Hematopoietic multipotent progenitor cell treated with erythropoietin and hydrocortisone succinate and interleukin-3 and kit ligand, for 6 days (in vitro differentiated cells): Measurements from ENCODE around the gene WNT7B.
A peak's percentile ranks its signal among the peaks of the same experiment; 100 is the strongest.

Experiments
- DNase-seq: peaks from one replicate; pipeline ENCODE4 v3.0.0-alpha.2; 2015

The WNT7B gene

GRCh38 chr22:45969801-45970470 is 7.0 kb downstream of the WNT7B start:
- no peak for DNase-seq

GRCh38 chr22:45969414-45969799 is 7.6 kb downstream of the WNT7B start:
- DNase-seq: no peak

GRCh38 chr22:45968751-45969413 is 8.1 kb downstream of the WNT7B start:
- no peak for DNase-seq

GRCh38 chr22:45968003-45968650 is 8.8 kb downstream of the WNT7B start:
- DNase-seq: no peak

GRCh38 chr22:45966895-45967365 is 10.0 kb downstream of the WNT7B start:
- DNase-seq: no peak

GRCh38 chr22:45966320-45966894 is 10.6 kb downstream of the WNT7B start:
- DNase-seq: peak; percentile 43

GRCh38 chr22:45965563-45965962 is 11.4 kb downstream of the WNT7B start:
- DNase-seq: no peak

- DNase-seq: no peak
These were observed 11.9 kb downstream of the WNT7B start for GRCh38 chr22:45964926-45965527.

GRCh38 chr22:45964372-45964771 is 12.6 kb downstream of the WNT7B start:
- no peak for DNase-seq

- no peak for DNase-seq
These were observed 13.1 kb downstream of the WNT7B start for GRCh38 chr22:45963821-45964220.

GRCh38 chr22:45962756-45963324 is 14.1 kb downstream of the WNT7B start:
- no peak for DNase-seq

- no peak for DNase-seq
These were observed 14.6 kb downstream of the WNT7B start for GRCh38 chr22:45962434-45962718.

GRCh38 chr22:45961679-45962433 is 15.1 kb downstream of the WNT7B start:
- DNase-seq: no peak

GRCh38 chr22:45960477-45961386 is 16.2 kb downstream of the WNT7B start:
- DNase-seq: no peak

- DNase-seq: no peak
These were observed 17.1 kb downstream of the WNT7B start for GRCh38 chr22:45959719-45960476.

GRCh38 chr22:45958971-45959370 is 18.0 kb downstream of the WNT7B start:
- no peak for DNase-seq

GRCh38 chr22:45957826-45958225 is 19.1 kb downstream of the WNT7B start:
- DNase-seq: no peak

GRCh38 chr22:45953178-45953577 is 23.8 kb downstream of the WNT7B start:
- DNase-seq: no peak

GRCh38 chr22:45952553-45952952 is 24.4 kb downstream of the WNT7B start:
- no peak for DNase-seq

- DNase-seq: no peak
These were observed 24.8 kb downstream of the WNT7B start for GRCh38 chr22:45952151-45952550.

- DNase-seq: no peak
These were observed 27.1 kb downstream of the WNT7B start for GRCh38 chr22:45949891-45950290.
